ENCODE results near the gene DR1. TPM values are rescaled to one million over a fixed set of nuclear protein-coding genes. Genes with fewer than 3 reads are reported as not detected.

The DR1 gene
- polyA plus RNA-seq, 4 donors, result 10.3 to 43.0 (median 16.0) TPM

DNA sequence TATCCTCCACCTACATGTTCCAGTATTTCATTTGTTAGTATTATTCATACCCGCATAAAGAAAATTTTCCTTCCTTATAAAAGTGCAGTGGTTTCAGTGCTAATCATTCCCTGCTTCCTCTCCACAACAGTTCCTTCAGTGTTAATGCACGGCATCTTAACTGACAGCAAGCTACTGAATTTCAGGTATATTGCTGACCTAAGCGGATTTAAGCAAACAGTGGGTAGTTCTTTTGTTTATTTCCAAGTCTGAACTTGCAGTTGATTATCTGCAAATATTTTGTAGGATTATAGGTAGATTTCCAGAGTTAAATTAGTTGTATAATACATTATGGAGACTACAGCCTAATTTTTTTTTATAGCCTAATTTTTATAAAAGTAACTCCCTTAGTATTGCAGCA, 15.1 kb upstream of the DR1 start:
- H3K27me3 ChIP-seq (ENCODE audit: control insufficient read depth in 3 of 3, insufficient read depth in 3 of 3, low read length in 3 of 3), result no peaks in the 10 kb centered on the region
- H3K4me1 ChIP-seq (ENCODE audit: control insufficient read depth in 3 of 3, insufficient read depth in 2 of 3, low read depth in 1 of 3, low read length in 2 of 3), result no peaks in the 10 kb centered on the region
- DNase-seq (no peak), FAIRE-seq (no peak)
- no peaks in the 10 kb centered on the region for H3K9me3 ChIP-seq (ENCODE audit: control insufficient read depth in 2 of 2, insufficient read depth in 1 of 2, low read depth in 1 of 2, low read length in 1 of 2)
- WGBS, 3 donors, result 86 to 90% (median 87%) methylated on average over 3 of the region's 3 CpGs
- no peaks in the 10 kb centered on the region for H3K36me3 ChIP-seq (ENCODE audit: control insufficient read depth in 3 of 3, insufficient read depth in 2 of 3, low read depth in 1 of 3, low read length in 3 of 3)
- H3K27ac ChIP-seq (ENCODE audit: low read depth in 1 of 3, low read length in 2 of 3), result no peak overlapping the region
- no peak overlapping the region for H3K4me3 ChIP-seq (ENCODE audit: low read depth in 1 of 3, low read length in 3 of 3)

DNA sequence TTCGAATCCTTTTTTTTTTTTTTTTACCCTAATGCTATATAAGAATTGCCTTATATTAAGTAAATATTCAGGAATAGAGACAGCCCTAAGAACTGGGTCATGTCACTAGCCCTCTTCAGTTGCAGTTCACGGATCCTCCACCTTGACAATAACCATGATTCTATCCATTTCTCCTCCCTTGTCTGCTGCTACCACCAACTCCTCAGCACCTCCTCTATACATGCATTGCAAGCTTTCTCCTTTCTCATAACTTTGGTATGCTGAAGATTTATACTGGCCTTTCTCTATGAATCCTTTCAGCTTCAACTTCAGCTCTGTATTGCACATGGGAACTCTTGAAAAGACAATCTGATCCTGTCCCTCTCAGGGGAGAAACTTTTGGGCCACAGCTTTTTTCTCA, 14.3 kb upstream of the DR1 start:
- FAIRE-seq (no peak), DNase-seq (no peak)
- Histone ChIP-seq H3K4me3 (ENCODE audit: low read depth in 1 of 3, low read length in 3 of 3) (no peak overlapping the region), H3K27ac (ENCODE audit: low read depth in 1 of 3, low read length in 2 of 3) (no peak overlapping the region), H3K4me1 (ENCODE audit: control insufficient read depth in 3 of 3, insufficient read depth in 2 of 3, low read depth in 1 of 3, low read length in 2 of 3) (no peaks in the 10 kb centered on the region), H3K36me3 (ENCODE audit: control insufficient read depth in 3 of 3, insufficient read depth in 2 of 3, low read depth in 1 of 3, low read length in 3 of 3) (no peaks in the 10 kb centered on the region), H3K27me3 (ENCODE audit: control insufficient read depth in 3 of 3, insufficient read depth in 3 of 3, low read length in 3 of 3) (no peaks in the 10 kb centered on the region), H3K9me3 (ENCODE audit: control insufficient read depth in 2 of 2, insufficient read depth in 1 of 2, low read depth in 1 of 2, low read length in 1 of 2) (no peaks in the 10 kb centered on the region)
- 87 to 100% (median 92%) methylated on average over 2 of the region's 2 CpGs for WGBS, 3 donors

DNA sequence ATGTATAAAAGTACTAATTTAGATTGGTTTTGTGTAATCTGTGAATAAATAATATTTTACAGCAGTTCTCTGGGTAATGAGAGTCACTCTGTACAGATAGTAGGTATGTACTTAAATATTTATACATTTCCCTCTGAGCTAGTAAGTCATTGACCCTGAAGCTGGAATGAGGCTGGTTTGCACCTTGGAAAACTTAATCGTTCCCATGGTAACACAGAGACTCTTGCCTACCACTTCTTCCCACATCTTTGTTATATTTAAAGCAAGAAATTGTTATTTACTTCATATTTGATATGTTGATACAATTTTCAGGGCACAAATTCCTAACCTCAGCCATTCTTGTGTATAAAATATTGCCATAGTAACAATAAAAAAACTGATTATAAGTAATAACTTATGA, 13.3 kb upstream of the DR1 start:
- H3K4me3 ChIP-seq (ENCODE audit: low read depth in 1 of 3, low read length in 3 of 3), result no peak overlapping the region
- H3K4me1 ChIP-seq (ENCODE audit: control insufficient read depth in 3 of 3, insufficient read depth in 2 of 3, low read depth in 1 of 3, low read length in 2 of 3), result no peaks in the 10 kb centered on the region
- no peaks in the 10 kb centered on the region for H3K27me3 ChIP-seq (ENCODE audit: control insufficient read depth in 3 of 3, insufficient read depth in 3 of 3, low read length in 3 of 3)
- no peak overlapping the region for H3K27ac ChIP-seq (ENCODE audit: low read depth in 1 of 3, low read length in 2 of 3)
- no peaks in the 10 kb centered on the region for H3K36me3 ChIP-seq (ENCODE audit: control insufficient read depth in 3 of 3, insufficient read depth in 2 of 3, low read depth in 1 of 3, low read length in 3 of 3)
- no peak for DNase-seq
- no peak for FAIRE-seq
- 74 to 79% (median 75%) methylated on average over 1 of the region's 1 CpG for WGBS, 3 donors
- no peaks in the 10 kb centered on the region for H3K9me3 ChIP-seq (ENCODE audit: control insufficient read depth in 2 of 2, insufficient read depth in 1 of 2, low read depth in 1 of 2, low read length in 1 of 2)

DNA sequence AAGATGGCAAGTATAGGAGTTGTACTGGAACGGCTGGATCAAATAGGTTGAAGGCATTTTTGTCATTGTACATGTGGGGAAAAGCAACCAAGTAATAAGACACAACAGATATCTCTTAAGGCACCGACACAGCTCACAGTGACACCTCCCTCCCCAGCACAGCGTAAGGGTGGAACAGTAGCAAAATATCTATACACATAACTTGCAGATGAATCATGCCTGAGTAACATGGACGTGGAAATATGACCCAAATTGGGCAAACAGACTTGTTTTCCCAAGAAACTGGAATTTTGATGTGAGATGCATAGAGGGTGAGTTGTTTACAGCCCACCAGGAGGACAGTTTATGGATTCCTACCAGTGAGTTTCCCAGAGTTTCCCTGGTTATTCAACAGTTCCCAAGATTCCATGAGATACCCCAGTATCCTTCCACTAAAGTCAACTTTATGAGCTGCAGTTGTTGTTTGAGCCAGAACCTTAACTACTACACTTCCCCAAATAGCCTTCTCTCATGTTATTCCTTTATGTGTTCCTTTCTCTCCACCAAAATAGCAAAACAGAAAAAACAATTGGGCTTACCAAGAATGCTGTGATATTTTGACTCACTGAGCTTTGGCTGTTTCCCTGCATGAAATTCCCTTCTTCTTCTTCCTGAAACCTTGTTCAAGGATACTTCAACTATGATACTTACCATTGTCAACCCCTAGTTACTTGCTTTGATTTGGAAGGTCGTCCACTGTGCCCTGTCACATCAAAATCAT, 7.1 kb upstream of the DR1 start:
- peaks cover 0 to 4% (median 2%) of the 10 kb centered on the region in 3 donors for H3K36me3 ChIP-seq (ENCODE audit: control insufficient read depth in 3 of 3, insufficient read depth in 2 of 3, low read depth in 1 of 3, low read length in 3 of 3)
- no peaks in the 10 kb centered on the region for H3K4me1 ChIP-seq (ENCODE audit: control insufficient read depth in 3 of 3, insufficient read depth in 2 of 3, low read depth in 1 of 3, low read length in 2 of 3)
- H3K27me3 ChIP-seq (ENCODE audit: control insufficient read depth in 3 of 3, insufficient read depth in 3 of 3, low read length in 3 of 3), result no peaks in the 10 kb centered on the region
- no peaks in the 10 kb centered on the region for H3K9me3 ChIP-seq (ENCODE audit: control insufficient read depth in 2 of 2, insufficient read depth in 1 of 2, low read depth in 1 of 2, low read length in 1 of 2)
- FAIRE-seq (no peak), DNase-seq (no peak)
- H3K27ac ChIP-seq (ENCODE audit: low read depth in 1 of 3, low read length in 2 of 3), result no peak overlapping the region
- no peak overlapping the region for H3K4me3 ChIP-seq (ENCODE audit: low read depth in 1 of 3, low read length in 3 of 3)
- WGBS, 3 donors, result 73 to 82% (median 80%) methylated on average over 5 of the region's 5 CpGs

DNA sequence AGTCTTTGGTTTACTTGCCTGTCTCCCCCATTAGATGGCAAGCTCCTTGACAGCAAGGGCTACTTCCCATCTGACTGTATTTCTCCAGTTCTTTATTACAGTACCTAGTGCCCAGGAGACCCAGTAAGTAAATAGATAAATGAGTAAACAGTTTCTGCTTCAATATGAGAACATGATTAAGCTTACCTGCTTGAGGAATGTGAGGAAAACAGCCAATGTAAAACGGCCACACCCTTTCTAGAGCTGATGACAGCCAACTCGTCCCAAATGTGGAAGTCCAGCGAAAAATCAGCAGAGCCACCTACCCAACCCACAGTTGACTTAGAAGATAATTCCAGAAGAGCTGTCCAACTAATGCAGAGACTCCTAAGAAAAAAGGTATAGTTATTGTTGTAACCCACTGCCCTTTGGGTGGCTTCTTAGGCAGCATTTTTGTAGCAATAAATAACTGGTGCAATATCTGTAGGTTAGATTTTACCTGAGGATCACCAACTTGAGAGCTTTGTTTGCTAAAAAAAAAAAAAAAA, 6.5 kb upstream of the DR1 start:
- WGBS, 3 donors, result 32 to 68% (median 33%) methylated on average over 3 of the region's 3 CpGs
- no peaks in the 10 kb centered on the region for H3K4me1 ChIP-seq (ENCODE audit: control insufficient read depth in 3 of 3, insufficient read depth in 2 of 3, low read depth in 1 of 3, low read length in 2 of 3)
- no peaks in the 10 kb centered on the region for H3K9me3 ChIP-seq (ENCODE audit: control insufficient read depth in 2 of 2, insufficient read depth in 1 of 2, low read depth in 1 of 2, low read length in 1 of 2)
- no peak for DNase-seq
- FAIRE-seq, result no peak
- no peaks in the 10 kb centered on the region for H3K27me3 ChIP-seq (ENCODE audit: control insufficient read depth in 3 of 3, insufficient read depth in 3 of 3, low read length in 3 of 3)
- H3K27ac ChIP-seq (ENCODE audit: low read depth in 1 of 3, low read length in 2 of 3), result no peak overlapping the region
- H3K36me3 ChIP-seq (ENCODE audit: control insufficient read depth in 3 of 3, insufficient read depth in 2 of 3, low read depth in 1 of 3, low read length in 3 of 3), result peaks cover 0 to 4% (median 2%) of the 10 kb centered on the region in 3 donors
- no peak overlapping the region for H3K4me3 ChIP-seq (ENCODE audit: low read depth in 1 of 3, low read length in 3 of 3)

- Histone ChIP-seq H3K27ac (ENCODE audit: low read depth in 1 of 3, low read length in 2 of 3) (no peak overlapping the region), H3K36me3 (ENCODE audit: control insufficient read depth in 3 of 3, insufficient read depth in 2 of 3, low read depth in 1 of 3, low read length in 3 of 3) (peaks cover 0 to 4% (median 2%) of the 10 kb centered on the region in 3 donors), H3K9me3 (ENCODE audit: control insufficient read depth in 2 of 2, insufficient read depth in 1 of 2, low read depth in 1 of 2, low read length in 1 of 2) (no peaks in the 10 kb centered on the region), H3K4me3 (ENCODE audit: low read depth in 1 of 3, low read length in 3 of 3) (no peak overlapping the region), H3K4me1 (ENCODE audit: control insufficient read depth in 3 of 3, insufficient read depth in 2 of 3, low read depth in 1 of 3, low read length in 2 of 3) (peaks cover 0 to 3% (median 2%) of the 10 kb centered on the region in 3 donors), H3K27me3 (ENCODE audit: control insufficient read depth in 3 of 3, insufficient read depth in 3 of 3, low read length in 3 of 3) (no peaks in the 10 kb centered on the region)
- no peak for FAIRE-seq
- no peak for DNase-seq
Measured at GRCh38 chr1:93340090-93340489, 5.6 kb upstream of the DR1 start.

- no peak for DNase-seq
- Histone ChIP-seq H3K36me3 (ENCODE audit: control insufficient read depth in 3 of 3, insufficient read depth in 2 of 3, low read depth in 1 of 3, low read length in 3 of 3) (no peaks in the 10 kb centered on the region), H3K27me3 (ENCODE audit: control insufficient read depth in 3 of 3, insufficient read depth in 3 of 3, low read length in 3 of 3) (no peaks in the 10 kb centered on the region), H3K27ac (ENCODE audit: low read depth in 1 of 3, low read length in 2 of 3) (no peak overlapping the region), H3K4me1 (ENCODE audit: control insufficient read depth in 3 of 3, insufficient read depth in 2 of 3, low read depth in 1 of 3, low read length in 2 of 3) (peaks cover 0 to 3% (median 2%) of the 10 kb centered on the region in 3 donors), H3K4me3 (ENCODE audit: low read depth in 1 of 3, low read length in 3 of 3) (no peak overlapping the region), H3K9me3 (ENCODE audit: control insufficient read depth in 2 of 2, insufficient read depth in 1 of 2, low read depth in 1 of 2, low read length in 1 of 2) (no peaks in the 10 kb centered on the region)
- 78 to 82% (median 81%) methylated on average over 6 of the region's 6 CpGs for WGBS, 3 donors
- FAIRE-seq, result no peak
Measured at GRCh38 chr1:93344484-93344883, 1.2 kb upstream of the DR1 start.

DNA sequence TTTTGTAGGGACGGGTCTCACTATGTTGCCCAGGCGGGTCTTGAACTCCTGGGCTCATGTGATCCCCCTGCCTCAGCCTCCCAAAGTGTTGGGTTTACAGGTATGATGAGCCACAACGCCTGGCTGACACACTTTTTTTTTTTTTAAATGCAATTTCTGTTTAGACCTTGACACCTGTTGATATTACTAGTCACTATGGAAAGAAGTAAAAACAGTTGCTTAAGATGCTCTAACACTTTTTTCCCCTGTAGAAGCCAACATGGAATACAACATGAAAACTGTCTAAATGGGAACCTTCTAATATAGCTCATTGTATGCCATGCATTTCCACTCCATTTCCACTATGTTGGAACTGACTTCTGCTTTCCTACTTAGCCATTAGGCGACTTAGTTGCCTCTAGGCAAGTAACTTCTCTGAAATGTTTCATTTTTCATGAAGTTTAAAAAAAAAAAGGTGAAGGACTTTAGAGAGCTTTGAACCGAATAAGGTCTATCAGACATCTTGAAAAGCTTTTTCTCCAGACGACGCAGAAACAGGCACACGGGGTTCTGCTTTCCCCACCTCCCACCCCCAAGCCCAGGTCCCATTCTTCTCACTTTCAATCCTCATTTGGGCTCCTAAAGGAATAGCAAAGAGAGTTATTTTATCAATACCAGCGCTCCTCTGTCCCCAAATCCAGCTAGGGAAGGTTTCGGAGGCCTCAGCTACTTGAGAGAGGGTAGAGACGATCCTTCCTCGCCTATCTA, 648 bp upstream of the DR1 start:
- no peaks in the 10 kb centered on the region for H3K27me3 ChIP-seq (ENCODE audit: control insufficient read depth in 3 of 3, insufficient read depth in 3 of 3, low read length in 3 of 3)
- peaks cover 0 to 1% (median 0%) of the 10 kb centered on the region in 3 donors for H3K36me3 ChIP-seq (ENCODE audit: control insufficient read depth in 3 of 3, insufficient read depth in 2 of 3, low read depth in 1 of 3, low read length in 3 of 3)
- H3K27ac ChIP-seq (ENCODE audit: low read depth in 1 of 3, low read length in 2 of 3), result peak overlapping the region; percentile 97 to 99 (median 97)
- no peaks in the 10 kb centered on the region for H3K9me3 ChIP-seq (ENCODE audit: control insufficient read depth in 2 of 2, insufficient read depth in 1 of 2, low read depth in 1 of 2, low read length in 1 of 2)
- H3K4me1 ChIP-seq (ENCODE audit: control insufficient read depth in 3 of 3, insufficient read depth in 2 of 3, low read depth in 1 of 3, low read length in 2 of 3), result peaks cover 0 to 3% (median 2%) of the 10 kb centered on the region in 3 donors
- whole genome bisulfite sequencing, 3 donors, result 10 to 16% (median 11%) methylated on average over 12 of the region's 12 CpGs
- DNase-seq (no peak), FAIRE-seq (no peak)
- peak overlapping the region; percentile 62 to 92 (median 80) for H3K4me3 ChIP-seq (ENCODE audit: low read depth in 1 of 3, low read length in 3 of 3)
